Muscle of back (tissue), 11 donors: ENCODE data around the gene PHLDB2. TPM values are rescaled to one million over a fixed set of nuclear protein-coding genes. Genes with fewer than 3 reads are reported as not detected.

Experiments
- DNase-seq, 3 donors: peaks; one replicate each; pipeline versions ENCODE4 v3.0.0 to v3.0.0-alpha.2; 2013
- polyA plus RNA-seq, 10 donors: library from polyadenylated mRNA; unstranded; fragments of 120-200 nt; gene quantifications; one replicate each; pipeline ENCODE4 v1.2.1, GENCODE V29; 2013; ENCODE audit not compliant: insufficient read length in 10 of 10

The PHLDB2 gene
- polyA plus RNA-seq, 10 donors: 41.9 to 87.5 (median 61.0) TPM

- no peak for DNase-seq
These were observed 64.2 kb downstream of the PHLDB2 start for GRCh38 chr3:111923095-111923771.

GRCh38 chr3:111923806-111924205 is 64.7 kb downstream of the PHLDB2 start:
- no peak for DNase-seq

- peak; percentile 86 to 88 (median 87) for DNase-seq
These were observed 65.2 kb downstream of the PHLDB2 start for GRCh38 chr3:111924283-111924682.

GRCh38 chr3:111926266-111926676 is 67.2 kb downstream of the PHLDB2 start:
- DNase-seq: peak in 1 of 3 donors; percentile 28

- DNase-seq: no peak
These were observed 69.5 kb downstream of the PHLDB2 start for GRCh38 chr3:111928613-111929012.

- no peak for DNase-seq
These were observed 70.4 kb downstream of the PHLDB2 start for GRCh38 chr3:111929484-111929883.

- DNase-seq: no peak
These were observed 73.9 kb downstream of the PHLDB2 start for GRCh38 chr3:111932946-111933345.

GRCh38 chr3:111936191-111936841 is 77.3 kb downstream of the PHLDB2 start:
- peak in 1 of 3 donors; percentile 62 for DNase-seq

GRCh38 chr3:111936967-111937366 is 77.9 kb downstream of the PHLDB2 start:
- DNase-seq: no peak

GRCh38 chr3:111937871-111938270 is 78.8 kb downstream of the PHLDB2 start:
- no peak for DNase-seq

- DNase-seq: no peak
These were observed 80.8 kb downstream of the PHLDB2 start for GRCh38 chr3:111939873-111940272.

GRCh38 chr3:111943533-111943932 is 84.5 kb downstream of the PHLDB2 start:
- no peak for DNase-seq

- no peak for DNase-seq
These were observed 85.3 kb downstream of the PHLDB2 start for GRCh38 chr3:111944372-111944771.

- no peak for DNase-seq
These were observed 88.2 kb downstream of the PHLDB2 start for GRCh38 chr3:111947231-111947630.

- no peak for DNase-seq
These were observed 89.7 kb downstream of the PHLDB2 start for GRCh38 chr3:111948786-111949185.

- no peak for DNase-seq
These were observed 90.6 kb downstream of the PHLDB2 start for GRCh38 chr3:111949712-111950111.

GRCh38 chr3:111951032-111951431 is 92.0 kb downstream of the PHLDB2 start:
- no peak for DNase-seq

GRCh38 chr3:111952086-111952485 is 93.0 kb downstream of the PHLDB2 start:
- no peak for DNase-seq

- no peak for DNase-seq
These were observed 93.9 kb downstream of the PHLDB2 start for GRCh38 chr3:111952866-111953450.

GRCh38 chr3:111954228-111954990 is 95.3 kb downstream of the PHLDB2 start:
- no peak for DNase-seq

- DNase-seq: no peak
These were observed 96.8 kb downstream of the PHLDB2 start for GRCh38 chr3:111955876-111956275.

GRCh38 chr3:111956449-111956848 is 97.4 kb downstream of the PHLDB2 start:
- DNase-seq: no peak
